CD4-positive, alpha-beta T cell treated with Interleukin-4 for 4 hours (primary cell): ENCODE measurements around the gene COL27A1.

Experiments
- DNase-seq: peaks from one replicate; pipeline ENCODE4 v3.0.0-alpha.2; 2020

The COL27A1 gene

GRCh38 chr9:114149765-114150340 is 5.5 kb upstream of the COL27A1 start:
- DNase-seq: no peak

- DNase-seq: no peak
These were observed 4.7 kb upstream of the COL27A1 start for GRCh38 chr9:114150608-114151007.

GRCh38 chr9:114151426-114151956 is 3.8 kb upstream of the COL27A1 start:
- DNase-seq: no peak

GRCh38 chr9:114153761-114154599 is 1.4 kb upstream of the COL27A1 start:
- no peak for DNase-seq

GRCh38 chr9:114154600-114155102 is 686 bp upstream of the COL27A1 start:
- no peak for DNase-seq

- DNase-seq: peak; percentile 9
These were observed 789 bp downstream of the COL27A1 start for GRCh38 chr9:114155995-114156656.

- DNase-seq: no peak
These were observed 1.5 kb downstream of the COL27A1 start for GRCh38 chr9:114156657-114157421.

GRCh38 chr9:114157516-114158176 is 2.3 kb downstream of the COL27A1 start:
- no peak for DNase-seq

- no peak for DNase-seq
These were observed 3.3 kb downstream of the COL27A1 start for GRCh38 chr9:114158482-114159130.

- DNase-seq: no peak
These were observed 4.4 kb downstream of the COL27A1 start for GRCh38 chr9:114159691-114160090.

GRCh38 chr9:114161513-114161912 is 6.2 kb downstream of the COL27A1 start:
- no peak for DNase-seq

- no peak for DNase-seq
These were observed 8.2 kb downstream of the COL27A1 start for GRCh38 chr9:114163517-114163951.

- DNase-seq: no peak
These were observed 9.0 kb downstream of the COL27A1 start for GRCh38 chr9:114164191-114164794.

GRCh38 chr9:114165407-114166102 is 10.2 kb downstream of the COL27A1 start:
- no peak for DNase-seq

- DNase-seq: no peak
These were observed 10.8 kb downstream of the COL27A1 start for GRCh38 chr9:114166103-114166470.

GRCh38 chr9:114166614-114167572 is 11.6 kb downstream of the COL27A1 start:
- no peak for DNase-seq

GRCh38 chr9:114167591-114168091 is 12.3 kb downstream of the COL27A1 start:
- DNase-seq: no peak

- DNase-seq: no peak
These were observed 13.1 kb downstream of the COL27A1 start for GRCh38 chr9:114168281-114169028.
